ENCODE data around the gene IL1RAPL1. TPM values are rescaled to one million over a fixed set of nuclear protein-coding genes. Genes with fewer than 3 reads are reported as not detected.
"Not testable (repeated sequence)": the region's sequence is repeated elsewhere in the genome, so short reads cannot be mapped to it uniquely, and the experiment has no call there.

Gene IL1RAPL1
- total RNA-seq, 1 experiment from 2014 or later: not detected

DNA sequence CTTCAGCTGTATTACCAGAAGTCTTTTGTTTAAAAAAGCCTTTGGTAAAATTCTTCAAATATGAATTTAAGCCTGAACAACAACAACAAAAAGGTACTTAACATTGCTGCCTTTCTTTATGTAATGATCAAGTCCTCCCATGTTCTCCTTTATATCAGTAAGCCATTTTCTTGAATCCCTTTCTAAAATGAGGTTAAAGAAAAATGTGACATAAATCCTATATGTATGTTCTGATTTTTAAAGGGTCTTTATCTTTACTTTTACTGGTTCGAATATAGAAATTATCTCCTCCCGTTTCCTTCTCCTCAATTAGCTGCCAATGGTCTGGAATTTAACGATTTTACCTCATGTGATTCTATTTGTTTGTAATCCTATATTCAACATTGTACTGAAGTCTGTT lies 522.8 kb downstream of the IL1RAPL1 start:
- BruUV-seq (replicated peaks): no TSS peak
- CTCF ChIA-PET: interaction anchor here (0.6 kb wide), 1 partner anchor 14 kb away, joined by 3 read pairs; no protein-coding TSS in a partner anchor
- Mint-ChIP-seq H3K4me3 (ENCODE audit: unreplicated experiment) (no peak overlapping the region), H3K9me3 (ENCODE audit: unreplicated experiment) (no peaks in the 10 kb centered on the region), H3K36me3 (ENCODE audit: insufficient read depth, unreplicated experiment) (no peaks in the 10 kb centered on the region), H3K27me3 (ENCODE audit: insufficient read depth, unreplicated experiment) (no peaks in the 10 kb centered on the region), H3K27ac (ENCODE audit: low read depth, unreplicated experiment) (no peak overlapping the region), H3K4me1 (ENCODE audit: insufficient read depth, unreplicated experiment) (no peaks in the 10 kb centered on the region)
- intact Hi-C loops (cut with micrococcal nuclease): no loop called here
- POLR2A ChIA-PET: no interaction called here
- DNase-seq (ENCODE audit: unreplicated experiment): no peak
- TF ChIP-seq, protein P1, sequence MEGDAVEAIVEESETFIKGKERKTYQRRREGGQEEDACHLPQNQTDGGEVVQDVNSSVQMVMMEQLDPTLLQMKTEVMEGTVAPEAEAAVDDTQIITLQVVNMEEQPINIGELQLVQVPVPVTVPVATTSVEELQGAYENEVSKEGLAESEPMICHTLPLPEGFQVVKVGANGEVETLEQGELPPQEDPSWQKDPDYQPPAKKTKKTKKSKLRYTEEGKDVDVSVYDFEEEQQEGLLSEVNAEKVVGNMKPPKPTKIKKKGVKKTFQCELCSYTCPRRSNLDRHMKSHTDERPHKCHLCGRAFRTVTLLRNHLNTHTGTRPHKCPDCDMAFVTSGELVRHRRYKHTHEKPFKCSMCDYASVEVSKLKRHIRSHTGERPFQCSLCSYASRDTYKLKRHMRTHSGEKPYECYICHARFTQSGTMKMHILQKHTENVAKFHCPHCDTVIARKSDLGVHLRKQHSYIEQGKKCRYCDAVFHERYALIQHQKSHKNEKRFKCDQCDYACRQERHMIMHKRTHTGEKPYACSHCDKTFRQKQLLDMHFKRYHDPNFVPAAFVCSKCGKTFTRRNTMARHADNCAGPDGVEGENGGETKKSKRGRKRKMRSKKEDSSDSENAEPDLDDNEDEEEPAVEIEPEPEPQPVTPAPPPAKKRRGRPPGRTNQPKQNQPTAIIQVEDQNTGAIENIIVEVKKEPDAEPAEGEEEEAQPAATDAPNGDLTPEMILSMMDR (IDR thresholded peaks at IDR 0.05; ENCODE audit: unreplicated experiment): no peak

DNA sequence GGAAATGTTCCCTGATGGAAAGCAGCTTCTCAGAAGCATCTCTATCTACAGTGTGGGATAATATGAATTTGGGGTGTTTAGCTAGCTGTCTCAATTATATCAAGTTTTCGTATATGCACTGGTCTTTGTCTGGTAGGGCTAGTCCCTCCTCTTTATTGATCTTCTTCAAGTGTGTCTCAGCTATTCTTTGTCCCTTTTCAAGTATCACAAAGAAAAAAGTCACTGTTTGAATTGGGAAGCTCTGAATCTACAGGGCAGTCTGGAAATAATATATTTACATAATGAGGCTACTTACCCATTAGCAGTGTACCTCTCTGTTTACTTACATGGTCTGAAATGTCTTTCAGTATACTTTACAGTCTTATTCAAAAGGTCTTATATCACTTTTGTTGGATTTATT lies 526.0 kb downstream of the IL1RAPL1 start:
- intact Hi-C loops (cut with micrococcal nuclease): no loop called here
- TF ChIP-seq, protein P1 (IDR thresholded peaks at IDR 0.05; ENCODE audit: unreplicated experiment): no peak
- Mint-ChIP-seq H3K9me3 (ENCODE audit: unreplicated experiment) (no peaks in the 10 kb centered on the region), H3K4me3 (ENCODE audit: unreplicated experiment) (no peak overlapping the region), H3K27ac (ENCODE audit: low read depth, unreplicated experiment) (no peak overlapping the region), H3K4me1 (ENCODE audit: insufficient read depth, unreplicated experiment) (no peaks in the 10 kb centered on the region), H3K27me3 (ENCODE audit: insufficient read depth, unreplicated experiment) (no peaks in the 10 kb centered on the region), H3K36me3 (ENCODE audit: insufficient read depth, unreplicated experiment) (no peaks in the 10 kb centered on the region)
- POLR2A ChIA-PET: interaction anchor here (0.7 kb wide), 2 partner anchors 29 to 939 kb away, joined by 3 to 5 read pairs; no protein-coding TSS in a partner anchor
- CTCF ChIA-PET: interaction anchor here (0.7 kb wide), 1 partner anchor 910 kb away, joined by 4 read pairs; no protein-coding TSS in a partner anchor
- no TSS peak for BruUV-seq (replicated peaks)
- DNase-seq (ENCODE audit: unreplicated experiment): no peak

DNA sequence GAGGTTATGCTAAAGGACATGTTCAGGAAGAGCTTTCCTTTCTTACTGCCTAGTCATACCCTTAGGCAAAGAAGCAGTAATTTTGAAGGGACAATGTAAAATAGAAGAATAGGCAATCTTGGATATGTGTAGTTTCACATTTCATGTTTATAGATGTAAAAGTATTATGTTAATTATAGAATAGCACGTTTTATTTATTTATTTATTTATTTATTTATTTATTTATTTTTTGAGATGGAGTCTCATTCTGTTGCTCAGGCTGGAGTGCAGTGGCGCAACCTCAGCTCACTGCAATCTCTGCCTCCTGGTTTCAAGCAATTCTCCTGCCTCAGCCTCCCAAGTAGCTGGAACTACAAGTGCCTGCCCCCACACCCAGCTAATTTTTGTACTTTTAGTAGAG lies 535.6 kb downstream of the IL1RAPL1 start:
- BruUV-seq (replicated peaks); H3K9me3 Mint-ChIP-seq (ENCODE audit: unreplicated experiment); POLR2A ChIA-PET; H3K27ac Mint-ChIP-seq (ENCODE audit: low read depth, unreplicated experiment); H3K27me3 Mint-ChIP-seq (ENCODE audit: insufficient read depth, unreplicated experiment); H3K36me3 Mint-ChIP-seq (ENCODE audit: insufficient read depth, unreplicated experiment); DNase-seq (ENCODE audit: unreplicated experiment); H3K4me3 Mint-ChIP-seq (ENCODE audit: unreplicated experiment); intact Hi-C loops (cut with micrococcal nuclease); H3K4me1 Mint-ChIP-seq (ENCODE audit: insufficient read depth, unreplicated experiment); CTCF ChIA-PET: not testable (repeated sequence)

DNA sequence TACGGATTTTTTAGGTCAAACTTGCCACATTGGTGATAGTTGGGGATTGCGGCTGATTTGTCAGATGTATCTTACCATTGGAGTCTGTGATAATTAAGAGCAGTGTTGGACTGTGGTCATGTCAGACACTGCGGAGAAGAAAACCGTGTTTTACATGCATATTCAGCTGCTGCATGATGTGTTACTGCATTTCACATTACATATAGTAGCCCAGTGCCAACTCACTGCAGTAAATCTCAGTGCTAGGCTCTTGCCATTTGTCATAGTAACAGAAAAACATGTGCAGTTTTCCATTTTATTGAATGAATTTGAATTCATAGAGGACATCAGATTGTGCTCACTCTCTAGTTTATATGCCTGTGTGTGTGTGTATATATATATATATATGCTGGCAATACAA lies 543.7 kb downstream of the IL1RAPL1 start:
- BruUV-seq (replicated peaks): no TSS peak
- H3K36me3 Mint-ChIP-seq (ENCODE audit: insufficient read depth, unreplicated experiment): no peaks in the 10 kb centered on the region
- no peaks in the 10 kb centered on the region for H3K4me1 Mint-ChIP-seq (ENCODE audit: insufficient read depth, unreplicated experiment)
- intact Hi-C loops (cut with micrococcal nuclease): no loop called here
- ChIA-PET CTCF (interaction anchor here (0.5 kb wide), 1 partner anchor 53 kb away, joined by 3 read pairs; no protein-coding TSS in a partner anchor), POLR2A (no interaction called here)
- H3K9me3 Mint-ChIP-seq (ENCODE audit: unreplicated experiment): no peaks in the 10 kb centered on the region
- DNase-seq (ENCODE audit: unreplicated experiment): no peak
- H3K27me3 Mint-ChIP-seq (ENCODE audit: insufficient read depth, unreplicated experiment): peaks cover 10% of the 10 kb centered on the region
- H3K4me3 Mint-ChIP-seq (ENCODE audit: unreplicated experiment): no peak overlapping the region
- H3K27ac Mint-ChIP-seq (ENCODE audit: low read depth, unreplicated experiment): no peak overlapping the region
- TF ChIP-seq, protein P1 (IDR thresholded peaks at IDR 0.05; ENCODE audit: unreplicated experiment): no peak

DNA sequence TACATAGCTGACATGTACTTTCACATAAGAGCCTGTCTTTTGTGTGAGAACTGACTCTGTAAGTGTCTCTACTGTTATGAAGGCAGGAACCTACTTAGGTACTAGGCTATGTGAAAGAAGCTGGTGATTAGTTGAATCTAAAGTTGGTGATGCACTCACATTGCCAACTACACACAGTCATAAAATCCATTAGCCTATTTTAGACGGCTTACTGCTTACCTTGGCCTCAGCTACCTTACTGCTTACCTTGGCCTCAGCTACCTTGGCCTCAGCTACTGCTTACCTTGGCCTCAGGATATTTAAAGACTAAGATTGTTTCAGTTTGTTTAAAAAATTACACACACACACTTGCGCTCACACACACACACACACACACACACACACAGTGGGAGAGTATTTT lies 549.7 kb downstream of the IL1RAPL1 start:
- CTCF ChIA-PET: interaction anchor here (0.7 kb wide), 1 partner anchor 36 kb away, joined by 3 read pairs; no protein-coding TSS in a partner anchor
- H3K27me3 Mint-ChIP-seq (ENCODE audit: insufficient read depth, unreplicated experiment): no peaks in the 10 kb centered on the region
- intact Hi-C loops (cut with micrococcal nuclease): no loop called here
- no peak overlapping the region for H3K27ac Mint-ChIP-seq (ENCODE audit: low read depth, unreplicated experiment)
- no peak overlapping the region for H3K4me3 Mint-ChIP-seq (ENCODE audit: unreplicated experiment)
- H3K36me3 Mint-ChIP-seq (ENCODE audit: insufficient read depth, unreplicated experiment): no peaks in the 10 kb centered on the region
- BruUV-seq (replicated peaks): no TSS peak
- no peaks in the 10 kb centered on the region for H3K9me3 Mint-ChIP-seq (ENCODE audit: unreplicated experiment)
- TF ChIP-seq, protein P1 (IDR thresholded peaks at IDR 0.05; ENCODE audit: unreplicated experiment): no peak
- no peak for DNase-seq (ENCODE audit: unreplicated experiment)
- H3K4me1 Mint-ChIP-seq (ENCODE audit: insufficient read depth, unreplicated experiment): no peaks in the 10 kb centered on the region
- POLR2A ChIA-PET: no interaction called here

Data from MCF 10A (cell line).